Astrocyte (in vitro differentiated cells and primary cell): ENCODE results near the gene SLC7A8.

Source experiments
- CTCF ChIP-seq: IDR thresholded peaks from 2 replicates; pipeline ENCODE4 v1.5.1; 2011; ENCODE audit warnings: low read depth, mild to moderate bottlenecking, inconsistent platforms, low read length, moderate library complexity; ENCODE audit not compliant: insufficient read depth
- EZH2 ChIP-seq: IDR thresholded peaks from 2 replicates; pipeline ENCODE4 v1.6.1; 2012; ENCODE audit warnings: mild to moderate bottlenecking, low read length, inconsistent platforms; ENCODE audit not compliant: insufficient read depth

GRCh38 chr14:23089498-23090253, 93.8 kb downstream of the SLC7A8 start:
- TF ChIP-seq CTCF (no peak), EZH2 (no peak)
